Suprapubic skin (tissue), 4 donors: Measurements from ENCODE around the gene MRPL47. TPM values are rescaled to one million over a fixed set of nuclear protein-coding genes. Genes with fewer than 3 reads are reported as not detected.

Experiments used
- DNase-seq, 2 donors: peaks; one replicate each; pipeline ENCODE4 v3.0.0-alpha.2; 2019; ENCODE audit warnings: low spot score in 2 of 2
- H3K27ac ChIP-seq: fragments of 200-600 bp; sonication (generic); one replicate; pipeline ENCODE4 v1.5.1; 2019
- H3K27me3 ChIP-seq: fragments of 200-600 bp; sonication (generic); one replicate; pipeline ENCODE4 v1.5.1; 2019
- H3K36me3 ChIP-seq: fragments of 200-600 bp; sonication (generic); one replicate; pipeline ENCODE4 v1.5.1; 2019
- H3K4me1 ChIP-seq: fragments of 200-600 bp; sonication (generic); one replicate; pipeline ENCODE4 v1.5.1; 2019
- H3K4me3 ChIP-seq: fragments of 200-600 bp; sonication (generic); one replicate; pipeline ENCODE4 v1.5.1; 2019; ENCODE audit warnings: mild to moderate bottlenecking
- H3K9me3 ChIP-seq: fragments of 200-600 bp; sonication (generic); one replicate; pipeline ENCODE4 v1.5.1; 2019
- EP300 ChIP-seq: sonication (generic); formaldehyde crosslinking; IDR thresholded peaks from one replicate; pipeline ENCODE4 v1.6.1; 2017; ENCODE audit warnings: antibody characterized with exemption
- POLR2A ChIP-seq, 2 donors: fragments of 450-650 bp; IDR thresholded peaks; one replicate each; pipeline ENCODE4 v1.6.1; 2017; ENCODE audit warnings: antibody characterized with exemption in 2 of 2, mild to moderate bottlenecking in 2 of 2, moderate library complexity in 2 of 2
- POLR2AphosphoS5 ChIP-seq, 3 donors: sonication (generic); formaldehyde crosslinking; IDR thresholded peaks; one replicate each; pipeline ENCODE4 v1.6.1; 2017; ENCODE audit warnings: antibody characterized with exemption in 3 of 3
- WGBS: methylation state at CpG from one replicate; pipeline ENCODE4 v1.1.5; 2018; 5-methylcytosine and 5-hydroxymethylcytosine counted together
- total RNA-seq, 4 donors: library from RNA; depleted of rRNA; stranded (reverse); fragments of >200 nt; gene quantifications; one replicate each; pipeline ENCODE4 v1.1.0, GENCODE V29; 2016
- TF ChIP-seq, protein P1 (sequence below), 2 donors: fragments of 200-600 bp in 1 of 2; fragments of 450-650 bp in 1 of 2; sonication (generic) in 1 of 2; IDR thresholded peaks; one replicate each; pipeline ENCODE4 v1.5.1; 2016 to 2019; ENCODE audit warnings: antibody characterized with exemption in 2 of 2, mild to moderate bottlenecking in 1 of 2, moderate library complexity in 1 of 2

Gene MRPL47
- total RNA-seq, 4 donors from 2014 or later = 9.6 to 14.5 (median 12.1) TPM

- DNase-seq = no peak
- Histone ChIP-seq H3K4me1 (no peaks in the 10 kb centered on the region), H3K36me3 (no peaks in the 10 kb centered on the region), H3K27me3 (no peaks in the 10 kb centered on the region), H3K4me3 (no peak overlapping the region), H3K27ac (no peak overlapping the region), H3K9me3 (no peaks in the 10 kb centered on the region)
- no peak for TF ChIP-seq POLR2AphosphoS5 (IDR thresholded peaks at IDR 0.05)
- TF ChIP-seq, protein P1, sequence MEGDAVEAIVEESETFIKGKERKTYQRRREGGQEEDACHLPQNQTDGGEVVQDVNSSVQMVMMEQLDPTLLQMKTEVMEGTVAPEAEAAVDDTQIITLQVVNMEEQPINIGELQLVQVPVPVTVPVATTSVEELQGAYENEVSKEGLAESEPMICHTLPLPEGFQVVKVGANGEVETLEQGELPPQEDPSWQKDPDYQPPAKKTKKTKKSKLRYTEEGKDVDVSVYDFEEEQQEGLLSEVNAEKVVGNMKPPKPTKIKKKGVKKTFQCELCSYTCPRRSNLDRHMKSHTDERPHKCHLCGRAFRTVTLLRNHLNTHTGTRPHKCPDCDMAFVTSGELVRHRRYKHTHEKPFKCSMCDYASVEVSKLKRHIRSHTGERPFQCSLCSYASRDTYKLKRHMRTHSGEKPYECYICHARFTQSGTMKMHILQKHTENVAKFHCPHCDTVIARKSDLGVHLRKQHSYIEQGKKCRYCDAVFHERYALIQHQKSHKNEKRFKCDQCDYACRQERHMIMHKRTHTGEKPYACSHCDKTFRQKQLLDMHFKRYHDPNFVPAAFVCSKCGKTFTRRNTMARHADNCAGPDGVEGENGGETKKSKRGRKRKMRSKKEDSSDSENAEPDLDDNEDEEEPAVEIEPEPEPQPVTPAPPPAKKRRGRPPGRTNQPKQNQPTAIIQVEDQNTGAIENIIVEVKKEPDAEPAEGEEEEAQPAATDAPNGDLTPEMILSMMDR (IDR thresholded peaks at IDR 0.05) = no peak
- no peak for TF ChIP-seq EP300
- TF ChIP-seq POLR2A (IDR thresholded peaks at IDR 0.05) = no peak
Observed at GRCh38 chr3:179542375-179542774, 62.1 kb downstream of the MRPL47 start.

DNA sequence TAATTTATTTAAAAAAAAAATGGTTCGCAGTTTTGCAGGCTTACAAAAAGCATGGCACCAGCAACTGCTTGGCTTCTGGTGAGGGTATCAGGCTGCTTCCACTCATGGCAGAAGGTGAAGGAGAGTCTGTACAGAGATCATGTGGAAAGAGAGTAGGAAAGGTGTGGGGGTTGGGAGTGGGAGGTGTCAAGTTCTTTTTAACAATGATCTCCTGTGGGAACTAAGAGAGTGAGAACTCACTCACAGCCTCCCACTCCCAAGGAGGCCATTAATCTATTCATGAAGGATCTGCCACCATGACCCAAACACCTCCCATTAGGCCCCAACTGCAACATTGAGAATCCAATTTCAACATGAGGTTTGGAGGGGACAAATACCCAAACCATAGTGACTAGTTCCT is 62.8 kb downstream of the MRPL47 start:
- DNase-seq = no peak
- Histone ChIP-seq H3K36me3 (no peaks in the 10 kb centered on the region), H3K4me3 (no peak overlapping the region), H3K4me1 (no peaks in the 10 kb centered on the region), H3K27ac (no peak overlapping the region), H3K9me3 (no peaks in the 10 kb centered on the region), H3K27me3 (no peaks in the 10 kb centered on the region)
- WGBS = 100% methylated on average over 1 of the region's 1 CpG
- TF ChIP-seq EP300 (no peak), POLR2AphosphoS5 (IDR thresholded peaks at IDR 0.05) (no peak), POLR2A (IDR thresholded peaks at IDR 0.05) (no peak)
- TF ChIP-seq, protein P1 (IDR thresholded peaks at IDR 0.05) = no peak

DNA sequence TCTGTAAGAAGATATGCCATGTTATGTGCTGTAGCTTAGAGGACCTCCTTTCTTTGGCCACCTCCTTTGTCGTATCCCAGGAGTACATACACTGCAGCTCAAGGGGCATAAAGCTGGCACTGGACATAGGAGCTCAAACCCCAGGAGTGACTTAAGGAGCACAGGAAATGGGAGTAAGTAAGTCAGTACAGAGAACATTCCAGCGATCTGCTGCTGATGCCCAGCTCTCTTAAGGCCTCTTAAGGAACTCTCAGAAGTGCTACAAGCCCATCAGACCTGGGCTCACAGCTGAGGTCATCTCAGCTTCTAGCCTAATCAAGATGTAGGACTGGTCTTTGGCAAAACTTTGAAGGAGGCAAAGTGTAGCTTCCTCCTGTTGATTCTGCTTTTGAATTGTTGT is 63.3 kb downstream of the MRPL47 start:
- no peak for DNase-seq
- H3K36me3 ChIP-seq = no peaks in the 10 kb centered on the region
- H3K27ac ChIP-seq = no peak overlapping the region
- no peak for TF ChIP-seq EP300
- no peak for TF ChIP-seq POLR2A (IDR thresholded peaks at IDR 0.05)
- no peak for TF ChIP-seq POLR2AphosphoS5 (IDR thresholded peaks at IDR 0.05)
- TF ChIP-seq, protein P1 (IDR thresholded peaks at IDR 0.05) = no peak
- no peaks in the 10 kb centered on the region for H3K4me1 ChIP-seq
- H3K4me3 ChIP-seq = no peak overlapping the region
- no peaks in the 10 kb centered on the region for H3K27me3 ChIP-seq
- 86% methylated on average over 2 of the region's 2 CpGs for WGBS
- H3K9me3 ChIP-seq = no peaks in the 10 kb centered on the region

Other genes with a start within 250 kb of the MRPL47 start
- 10 to 100 TPM; 70.5 to 91.1 (median 83.4) TPM for gene GNB4, start 153.2 kb downstream of the MRPL47 start, total RNA-seq
- 10 to 100 TPM; 46.3 to 74.8 (median 69.5) TPM for gene ACTL6A, start 41.7 kb downstream of the MRPL47 start, total RNA-seq
- 10 to 100 TPM; 44.8 to 75.9 (median 60.9) TPM for gene NDUFB5, start 156 bp upstream of the MRPL47 start, total RNA-seq
- 1 to 10 TPM; 2.3 to 8.3 (median 5.8) TPM for gene USP13, start 48.4 kb upstream of the MRPL47 start, total RNA-seq